Kidney (tissue), 14 donors: Measurements from ENCODE around the gene FOXN3. TPM values are rescaled to one million over a fixed set of nuclear protein-coding genes. Genes with fewer than 3 reads are reported as not detected.
A peak's percentile ranks its signal among the peaks of the same experiment; 100 is the strongest.

Experiments used
- DNase-seq, 5 donors: peaks; one replicate each; pipeline ENCODE4 v3.0.0-alpha.2; 2013 to 2020
- FAIRE-seq: peaks from 2 replicates; lab custom pipeline; 2012; peaks lifted over from hg19 to GRCh38; lab: Jason Lieb, UNC
- H3K27ac ChIP-seq, 2 donors: one replicate each; pipeline ENCODE4 v1.7.0; 2013; ENCODE audit warnings: low read depth in 2 of 2, low read length in 2 of 2, inconsistent platforms in 1 of 2
- H3K27me3 ChIP-seq: one replicate; pipeline ENCODE4 v1.7.1; 2013; ENCODE audit warnings: low read length, inconsistent platforms; ENCODE audit not compliant: control insufficient read depth, insufficient read depth
- H3K36me3 ChIP-seq, 3 donors: one replicate each; pipeline versions ENCODE4 v1.7.0 to v1.7.1; 2013; ENCODE audit warnings: low read length in 3 of 3, control low read depth in 1 of 3, inconsistent platforms in 1 of 3; ENCODE audit not compliant: insufficient read depth in 3 of 3, control insufficient read depth in 2 of 3
- H3K4me1 ChIP-seq, 3 donors: one replicate each; pipeline versions ENCODE4 v1.7.0 to v1.7.1; 2013; ENCODE audit warnings: low read length in 3 of 3, inconsistent platforms in 1 of 3, low read depth in 1 of 3; ENCODE audit not compliant: control insufficient read depth in 2 of 3, insufficient read depth in 2 of 3
- H3K4me3 ChIP-seq, 3 donors: one replicate each; pipeline versions ENCODE4 v1.7.0 to v1.8.1; 2013; ENCODE audit warnings: low read length in 3 of 3, control low read depth in 1 of 3, inconsistent platforms in 1 of 3
- H3K9ac ChIP-seq, 3 donors: one replicate each; pipeline versions ENCODE4 v1.7.0 to v1.7.1; 2013; ENCODE audit warnings: low read length in 3 of 3, control low read depth in 1 of 3, inconsistent platforms in 1 of 3
- H3K9me3 ChIP-seq, 3 donors: one replicate each; pipeline versions ENCODE4 v1.7.0 to v1.7.1; 2013; ENCODE audit warnings: low read length in 3 of 3, control low read depth in 1 of 3, inconsistent platforms in 1 of 3; ENCODE audit not compliant: control insufficient read depth in 2 of 3, insufficient read depth in 1 of 3
- intact Hi-C: fragments of 100-400 bp; cut with DNase I; formaldehyde crosslinking; loops from one replicate; pipeline ENCODE4 v1.11.1; 2022
- polyA plus RNA-seq: library from polyadenylated mRNA; stranded (reverse); fragments of 350-450 nt; fragmentation: Illumina TruSeq; extraction: RNeasy Lipid Tissue Mini Kit (QIAGEN cat#74804); gene quantifications from one replicate; pipeline ENCODE4 v1.2.3, GENCODE V29; 2014; ENCODE audit warnings: low read depth, low replicate concordance; ENCODE audit not compliant: insufficient read depth
- total RNA-seq: library from RNA; stranded (reverse); fragmentation: NEBNext Ultra II Directional; extraction: Animal tissue kit (Norgen Biotek cat#: 25700); gene quantifications from one replicate; pipeline ENCODE4 v1.2.1, GENCODE V29; 2021
- TF ChIP-seq, protein P1 (sequence below): IDR thresholded peaks from 3 replicates; pipeline ENCODE4 v1.5.1; 2012; ENCODE audit warnings: mild to moderate bottlenecking, moderate library complexity, borderline replicate concordance; ENCODE audit not compliant: insufficient read depth; ENCODE audit errors: extremely low read depth
- donor health status: control.
- donor health status: control.
- donor health status: control.
- donor health status: control.
- donor health status: control.
- donor health status: DM: yes; HTN: yes; CAD: no.
- donor health status: Normal renal cell carcinoma (clear cell type).

The FOXN3 gene
- total and polyA plus RNA-seq, 2 donors from 2014 or later, result 6.4 to 50.1 TPM

DNA sequence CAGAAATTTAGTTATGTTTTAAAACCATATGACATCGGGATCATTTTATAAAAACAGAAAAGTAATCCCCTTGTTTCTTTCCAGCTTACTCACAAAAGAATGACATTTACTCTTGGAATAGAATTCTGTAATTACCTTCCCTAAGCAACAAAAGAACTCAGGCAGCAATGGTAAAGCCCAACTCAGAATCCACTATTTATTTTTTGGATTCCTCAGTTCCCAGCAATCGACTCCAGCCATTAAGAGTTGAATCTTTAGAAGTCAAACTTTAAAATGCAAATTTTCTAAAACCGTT lies 65.9 kb downstream of the FOXN3 start:
- H3K36me3 ChIP-seq, result no peaks in the 10 kb centered on the region
- peaks cover 3 to 20% (median 6%) of the 10 kb centered on the region in 3 donors for H3K4me1 ChIP-seq
- no peak overlapping the region for H3K4me3 ChIP-seq
- H3K9me3 ChIP-seq, result no peaks in the 10 kb centered on the region
- intact Hi-C loops, result no loop called here
- TF ChIP-seq, protein P1, sequence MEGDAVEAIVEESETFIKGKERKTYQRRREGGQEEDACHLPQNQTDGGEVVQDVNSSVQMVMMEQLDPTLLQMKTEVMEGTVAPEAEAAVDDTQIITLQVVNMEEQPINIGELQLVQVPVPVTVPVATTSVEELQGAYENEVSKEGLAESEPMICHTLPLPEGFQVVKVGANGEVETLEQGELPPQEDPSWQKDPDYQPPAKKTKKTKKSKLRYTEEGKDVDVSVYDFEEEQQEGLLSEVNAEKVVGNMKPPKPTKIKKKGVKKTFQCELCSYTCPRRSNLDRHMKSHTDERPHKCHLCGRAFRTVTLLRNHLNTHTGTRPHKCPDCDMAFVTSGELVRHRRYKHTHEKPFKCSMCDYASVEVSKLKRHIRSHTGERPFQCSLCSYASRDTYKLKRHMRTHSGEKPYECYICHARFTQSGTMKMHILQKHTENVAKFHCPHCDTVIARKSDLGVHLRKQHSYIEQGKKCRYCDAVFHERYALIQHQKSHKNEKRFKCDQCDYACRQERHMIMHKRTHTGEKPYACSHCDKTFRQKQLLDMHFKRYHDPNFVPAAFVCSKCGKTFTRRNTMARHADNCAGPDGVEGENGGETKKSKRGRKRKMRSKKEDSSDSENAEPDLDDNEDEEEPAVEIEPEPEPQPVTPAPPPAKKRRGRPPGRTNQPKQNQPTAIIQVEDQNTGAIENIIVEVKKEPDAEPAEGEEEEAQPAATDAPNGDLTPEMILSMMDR, result no peak
- H3K9ac ChIP-seq, result no peak overlapping the region
- FAIRE-seq, result no peak
- DNase-seq, result no peak
- peak overlapping the region in 1 of 2 donors; percentile 18 for H3K27ac ChIP-seq
- no peaks in the 10 kb centered on the region for H3K27me3 ChIP-seq

DNA sequence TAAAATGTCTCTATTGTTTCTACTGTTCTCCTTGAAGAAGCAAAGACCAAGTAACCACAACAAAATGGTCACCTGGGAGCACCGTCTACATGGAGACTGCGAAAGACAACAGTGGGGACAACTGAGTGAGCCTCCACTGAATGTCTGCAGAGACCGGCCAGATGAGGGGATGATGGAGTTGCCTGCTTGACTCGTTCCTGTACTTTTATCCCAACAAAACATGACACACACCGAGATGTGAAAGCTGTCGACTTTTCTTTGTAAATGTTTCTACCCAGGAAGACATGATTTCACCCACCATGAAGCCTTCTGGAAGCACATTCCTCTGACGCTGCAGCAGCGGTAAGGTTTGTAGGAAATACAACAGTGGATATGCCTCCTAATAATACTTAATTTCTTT lies 66.9 kb downstream of the FOXN3 start:
- intact Hi-C loops, result no loop called here
- TF ChIP-seq, protein P1, result no peak
- FAIRE-seq (no peak), DNase-seq (no peak)
- Histone ChIP-seq H3K36me3 (no peaks in the 10 kb centered on the region), H3K4me1 (peaks cover 3 to 20% (median 6%) of the 10 kb centered on the region in 3 donors), H3K27me3 (no peaks in the 10 kb centered on the region), H3K9me3 (no peaks in the 10 kb centered on the region), H3K9ac (no peak overlapping the region), H3K27ac (no peak overlapping the region), H3K4me3 (no peak overlapping the region)

DNA sequence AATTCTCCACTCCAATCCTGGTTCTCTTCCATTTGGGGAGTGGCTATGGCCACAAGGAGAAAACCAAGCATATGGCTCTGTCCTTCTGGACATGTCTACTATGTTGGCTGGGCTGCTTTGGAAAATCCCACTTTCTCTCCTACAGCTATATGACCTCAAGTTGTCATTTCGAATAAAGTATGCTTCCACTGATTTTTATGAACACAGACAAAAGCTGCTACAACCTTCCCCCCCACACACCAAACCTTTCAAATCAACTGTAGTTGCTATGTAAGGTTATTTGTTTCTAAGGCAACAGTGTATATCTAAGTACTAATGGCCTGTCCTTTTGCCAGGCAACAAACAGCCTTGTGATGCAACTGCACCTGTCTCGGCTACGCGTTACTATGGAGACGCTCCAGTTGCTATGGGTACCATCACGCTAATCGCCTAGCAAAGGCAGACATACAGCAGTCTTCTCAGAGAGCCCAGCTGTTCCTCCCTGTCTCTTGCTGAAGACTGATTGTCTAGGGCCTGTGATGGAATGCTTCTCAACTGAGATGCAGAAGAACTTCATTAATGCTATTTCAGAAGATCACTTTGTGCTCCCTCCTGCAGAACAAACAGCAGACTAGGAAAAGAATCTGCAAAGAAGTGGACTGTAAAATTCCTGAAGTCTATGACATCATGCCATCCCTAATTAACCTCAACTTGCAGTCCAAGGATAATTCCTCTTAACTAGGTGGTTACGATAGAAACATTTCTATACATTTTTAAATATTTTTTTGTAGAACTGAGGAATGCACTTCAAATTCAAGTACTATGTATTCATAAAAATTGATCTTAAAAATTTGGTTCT lies 67.6 kb downstream of the FOXN3 start:
- H3K9me3 ChIP-seq, result no peaks in the 10 kb centered on the region
- H3K27me3 ChIP-seq, result no peaks in the 10 kb centered on the region
- TF ChIP-seq, protein P1, result no peak
- H3K9ac ChIP-seq, result no peak overlapping the region
- FAIRE-seq (no peak), DNase-seq (peak in 4 of 5 donors; percentile 71 to 80 (median 75))
- H3K27ac ChIP-seq, result no peak overlapping the region
- no peaks in the 10 kb centered on the region for H3K36me3 ChIP-seq
- H3K4me1 ChIP-seq, result peaks cover 3 to 20% (median 6%) of the 10 kb centered on the region in 3 donors
- H3K4me3 ChIP-seq, result no peak overlapping the region
- intact Hi-C loops, result no loop called here
